HG02981 (cell line): Measurements from ENCODE around the gene ARHGAP27.

Source experiments
- ATAC-seq: cut with Tn5 transposase; IDR thresholded peaks from one replicate; pipeline ENCODE4 v1.9.1; 2021; ENCODE audit warnings: mild to moderate bottlenecking, moderate library complexity; ENCODE audit not compliant: unreplicated experiment

Gene ARHGAP27

DNA sequence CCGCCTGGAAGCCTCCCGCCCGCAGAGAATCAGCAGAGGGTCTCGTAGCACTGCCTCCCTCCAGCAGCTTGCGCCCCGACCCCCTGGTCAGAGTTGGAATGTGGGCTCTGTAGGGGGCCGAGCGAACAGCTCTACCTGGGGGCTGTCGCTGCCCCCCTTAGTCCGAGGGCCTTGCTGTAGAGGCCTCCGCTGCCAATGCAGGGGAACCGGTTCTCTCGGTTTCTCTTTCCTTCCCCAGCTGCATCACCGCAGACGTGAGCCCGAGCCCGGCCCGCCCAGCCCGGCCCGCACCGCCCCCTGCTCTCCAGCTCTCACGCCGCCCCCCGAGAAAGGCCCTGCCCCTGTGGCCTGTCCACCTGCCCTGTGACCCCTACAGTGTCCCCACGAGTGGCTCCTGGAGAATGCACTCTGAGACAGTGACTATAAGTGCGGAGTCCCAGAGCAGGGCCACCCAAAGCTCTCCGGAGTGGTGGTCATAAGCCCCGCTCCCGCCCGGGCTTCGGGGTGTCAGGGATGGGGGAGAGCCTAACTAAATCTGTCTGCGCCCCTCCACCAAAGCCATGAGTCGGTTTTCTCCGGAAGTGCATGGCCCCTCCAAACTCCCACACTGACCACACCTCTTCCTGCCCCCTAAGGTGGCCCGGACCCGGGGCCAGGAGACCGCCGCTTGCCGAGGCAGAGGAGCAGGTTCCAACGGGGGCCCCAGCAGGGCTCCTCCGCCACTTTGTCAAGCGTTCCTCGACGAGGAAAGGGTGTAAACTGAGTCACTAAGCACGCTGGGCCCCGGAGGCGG lies 1.7 kb downstream of the ARHGAP27 start:
- ATAC-seq: no peak

DNA sequence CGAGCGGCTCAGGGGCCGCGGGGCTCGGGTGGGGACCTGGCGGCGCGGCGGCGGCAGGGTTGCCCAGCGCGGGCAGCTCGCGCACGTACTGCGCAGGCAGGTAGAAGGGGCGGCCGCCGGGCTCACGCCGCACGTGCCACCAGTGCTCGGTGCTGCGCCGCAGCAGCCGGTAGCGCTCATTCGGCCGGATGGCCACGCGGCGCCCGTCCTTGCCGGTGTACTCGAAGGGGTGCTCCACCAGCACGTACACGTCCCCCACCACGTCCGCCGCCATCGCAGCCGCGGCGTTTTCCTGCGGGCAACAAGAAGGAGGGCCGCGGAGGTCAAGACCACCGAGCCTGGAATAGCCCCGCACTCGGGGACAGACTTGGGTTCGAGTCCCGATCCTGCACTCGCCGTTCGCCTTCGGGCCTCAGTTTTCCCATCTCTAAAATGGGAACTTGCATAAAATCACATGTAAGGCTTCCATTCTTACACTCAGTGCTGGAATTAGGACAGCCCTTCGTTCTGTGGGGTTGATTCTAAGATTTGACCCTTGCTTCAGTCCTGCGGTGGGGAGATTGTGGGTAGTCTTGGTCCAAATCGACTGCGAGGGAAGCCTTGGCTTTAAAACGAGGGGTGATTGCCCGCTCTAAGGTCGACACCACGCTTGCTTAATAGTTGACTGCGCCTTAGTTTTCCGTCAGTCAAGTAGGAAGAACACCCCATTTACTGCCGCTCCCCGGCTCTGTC lies 2.5 kb downstream of the ARHGAP27 start:
- ATAC-seq: no peak

DNA sequence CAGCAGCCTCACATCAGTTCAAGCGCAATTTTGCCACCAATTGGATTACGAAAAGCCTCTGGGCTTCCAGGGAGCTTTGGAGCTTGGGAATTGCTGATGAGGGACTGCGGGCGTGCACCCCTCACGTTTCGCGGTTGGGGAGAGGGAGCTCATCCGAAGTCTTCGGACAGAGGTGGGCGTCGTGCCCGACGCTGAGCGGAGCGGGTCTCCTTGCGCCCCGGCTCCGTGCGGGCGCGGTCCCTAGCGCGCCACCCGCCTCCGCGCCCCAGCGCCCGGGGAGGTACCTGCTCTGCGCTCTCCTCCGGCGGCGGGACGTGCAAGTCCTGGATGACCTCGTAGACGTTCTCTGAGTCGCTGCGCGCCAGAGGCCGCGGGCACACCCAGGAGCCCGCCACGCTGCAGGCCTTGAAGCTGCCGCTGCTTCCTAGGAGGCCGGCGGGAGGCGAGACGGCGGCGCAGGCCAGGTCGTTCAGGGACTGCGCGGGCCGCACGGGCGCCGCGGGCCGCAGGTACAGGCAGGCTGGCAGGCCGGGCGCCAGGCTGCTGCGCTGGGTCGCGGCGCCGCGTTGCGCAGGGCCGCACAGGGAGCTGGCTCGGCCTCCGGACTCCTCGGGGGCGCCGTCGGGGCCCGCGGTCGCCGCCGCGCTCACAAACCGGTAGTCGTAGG lies 3.2 kb downstream of the ARHGAP27 start:
- ATAC-seq: no peak

DNA sequence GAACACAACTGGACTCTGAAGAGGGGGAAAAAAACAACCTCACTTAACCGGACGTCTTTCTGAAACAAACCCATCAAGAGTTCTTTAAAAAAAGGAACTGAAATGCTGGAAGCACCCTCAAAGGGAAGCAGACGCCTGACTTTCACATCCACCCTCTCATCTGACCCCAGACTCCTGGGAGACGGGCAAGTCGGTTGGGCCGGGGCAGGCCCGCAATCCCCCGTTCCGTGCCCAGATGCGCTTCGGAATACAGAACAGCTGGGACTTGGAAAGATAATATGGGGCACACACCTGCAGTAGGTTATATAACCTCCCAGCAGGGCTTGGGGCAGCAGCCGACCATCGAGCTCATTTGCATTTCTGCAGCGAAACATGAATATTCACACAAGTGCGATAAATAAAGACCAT lies 3.7 kb downstream of the ARHGAP27 start:
- no peak for ATAC-seq

DNA sequence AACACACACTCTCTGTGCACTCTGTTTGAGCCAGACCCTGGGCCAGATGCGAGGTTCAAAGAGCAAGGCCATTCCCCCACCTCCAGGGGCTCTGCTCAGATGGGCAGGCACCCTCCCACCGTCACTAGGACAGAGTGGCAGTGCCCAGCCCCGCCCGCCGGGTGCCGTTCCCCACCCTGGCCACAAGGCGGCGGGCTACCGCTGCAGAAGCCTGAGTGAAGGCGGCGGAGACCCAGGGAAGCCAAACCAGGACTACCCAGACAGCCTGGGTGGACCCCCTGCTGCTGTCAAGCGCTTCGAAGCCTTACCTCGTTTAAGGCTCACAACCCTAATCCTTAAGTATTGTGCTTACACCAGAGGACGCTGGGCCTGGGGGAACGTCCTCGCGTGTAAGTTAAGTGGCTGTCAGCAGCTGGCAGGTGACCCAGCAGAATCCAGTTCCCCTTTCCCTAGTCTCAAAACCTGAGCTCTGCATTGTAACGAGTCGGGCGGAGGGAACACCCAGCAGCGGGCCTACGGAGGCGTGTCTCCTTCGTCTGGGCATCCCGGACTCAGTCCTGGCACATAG lies 4.5 kb downstream of the ARHGAP27 start:
- no peak for ATAC-seq

DNA sequence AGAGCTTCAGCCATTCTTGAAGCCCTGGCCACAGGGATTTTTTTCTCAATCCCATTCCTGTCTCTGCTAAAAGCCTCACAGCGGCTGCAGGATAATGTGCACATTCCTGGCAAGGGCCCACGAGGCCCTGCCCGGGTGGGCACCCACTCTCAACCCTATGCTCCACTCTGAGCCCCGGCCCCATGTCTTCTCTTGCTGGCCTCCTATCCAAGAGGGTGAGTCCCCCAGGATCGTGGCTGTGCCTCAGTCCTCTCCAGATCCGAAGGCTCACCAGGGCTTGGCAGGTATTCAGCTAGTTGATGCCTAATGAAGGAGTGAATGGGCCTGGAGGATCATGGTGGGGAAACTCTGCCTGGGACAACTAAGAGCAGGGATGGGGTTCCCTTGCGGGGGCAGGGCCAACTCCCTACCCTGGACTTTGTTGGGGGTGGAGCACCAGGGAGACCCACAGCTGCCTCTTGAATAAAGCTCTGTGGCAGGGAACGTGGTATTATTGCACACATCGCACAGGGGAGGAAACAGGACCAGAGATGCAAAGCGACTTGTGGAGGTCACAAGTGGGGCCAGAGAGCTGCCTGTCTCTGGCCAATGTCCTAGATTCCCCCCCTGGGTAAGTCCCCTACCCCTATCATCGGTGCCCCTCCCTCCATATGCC lies 5.4 kb downstream of the ARHGAP27 start:
- ATAC-seq: no peak

DNA sequence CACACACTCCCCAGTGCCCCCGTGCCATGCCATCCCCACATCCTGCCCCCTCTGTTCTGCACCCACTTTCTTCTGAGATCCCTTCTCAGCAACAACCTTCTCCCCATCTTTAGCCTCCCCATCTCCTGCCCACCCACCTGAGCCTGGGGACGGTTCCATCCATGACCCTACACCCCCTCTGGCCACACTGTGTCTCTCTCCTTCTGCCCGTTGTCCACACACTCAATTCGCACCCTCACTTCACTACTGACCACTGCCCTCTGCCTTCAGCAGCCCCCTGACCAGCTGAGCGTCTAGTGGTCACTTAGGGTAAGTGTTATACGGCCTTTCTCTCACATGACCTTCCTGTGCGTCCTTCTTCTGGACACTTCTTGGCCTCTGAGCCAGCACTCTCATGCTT lies 6.1 kb downstream of the ARHGAP27 start:
- ATAC-seq: no peak

GRCh38 chr17:45425984-45426413 lies 6.7 kb downstream of the ARHGAP27 start:
- ATAC-seq: no peak

DNA sequence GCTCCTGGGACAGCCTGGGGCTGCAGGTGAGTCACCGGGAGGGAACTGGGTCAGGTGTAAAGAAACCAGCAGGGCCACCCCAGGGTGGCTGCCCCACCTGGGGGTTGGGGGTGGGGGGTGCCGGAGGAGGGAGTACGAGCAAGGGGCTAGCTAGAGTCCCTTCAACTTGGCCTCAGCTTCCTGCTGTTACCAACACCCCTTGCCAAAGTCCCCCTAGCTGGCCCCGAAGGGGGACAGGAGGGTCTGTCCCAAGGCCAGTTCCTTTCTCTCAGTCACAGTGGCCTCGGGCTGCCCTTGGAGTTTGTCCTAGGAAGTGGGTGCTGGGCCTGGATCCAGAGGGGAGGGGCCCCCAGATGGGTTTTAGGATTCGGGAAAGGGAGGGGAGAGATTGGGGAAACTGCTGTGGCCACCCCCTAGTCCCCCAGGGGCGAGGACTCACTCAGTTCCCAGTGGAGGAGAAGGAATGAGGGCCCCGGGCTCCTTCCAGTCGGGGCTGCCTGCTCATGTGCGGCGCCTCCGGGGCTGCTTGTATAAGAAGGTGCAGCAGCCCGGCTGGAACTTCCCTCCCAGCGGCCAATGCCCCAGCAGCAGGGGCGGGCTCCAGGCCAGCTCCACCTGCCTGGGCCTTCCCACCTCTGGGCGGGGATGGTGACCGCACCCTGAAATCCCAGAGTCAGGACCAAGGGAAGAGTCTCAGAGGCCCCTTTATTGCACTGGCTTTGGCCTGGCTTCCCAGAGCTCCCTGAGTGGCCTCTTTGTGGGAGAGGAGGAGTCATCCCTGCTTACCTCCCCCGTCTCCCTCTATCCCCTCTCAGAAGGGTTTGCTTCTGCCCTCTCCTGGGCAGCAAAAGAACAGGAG lies 7.3 kb downstream of the ARHGAP27 start:
- no peak for ATAC-seq

GRCh38 chr17:45424769-45425124 lies 7.9 kb downstream of the ARHGAP27 start:
- no peak for ATAC-seq

DNA sequence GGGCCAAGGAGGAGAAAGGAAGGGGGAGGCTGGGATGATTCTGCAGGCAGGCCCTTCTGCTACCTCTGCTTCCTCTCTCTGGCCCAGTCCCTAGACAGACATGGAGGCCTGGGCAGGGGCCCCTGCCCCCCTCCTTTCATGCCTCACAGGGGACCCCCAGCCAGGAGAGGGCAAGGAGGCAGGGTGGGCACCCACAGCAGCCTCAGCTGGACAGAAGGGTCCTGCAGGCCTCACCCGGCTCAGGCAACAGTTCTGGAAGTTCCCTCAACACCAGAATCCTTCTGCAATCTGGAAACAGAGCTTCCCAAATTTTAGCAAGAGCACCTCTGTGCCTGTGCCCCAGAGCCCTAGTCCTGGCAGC lies 8.7 kb downstream of the ARHGAP27 start:
- no peak for ATAC-seq

DNA sequence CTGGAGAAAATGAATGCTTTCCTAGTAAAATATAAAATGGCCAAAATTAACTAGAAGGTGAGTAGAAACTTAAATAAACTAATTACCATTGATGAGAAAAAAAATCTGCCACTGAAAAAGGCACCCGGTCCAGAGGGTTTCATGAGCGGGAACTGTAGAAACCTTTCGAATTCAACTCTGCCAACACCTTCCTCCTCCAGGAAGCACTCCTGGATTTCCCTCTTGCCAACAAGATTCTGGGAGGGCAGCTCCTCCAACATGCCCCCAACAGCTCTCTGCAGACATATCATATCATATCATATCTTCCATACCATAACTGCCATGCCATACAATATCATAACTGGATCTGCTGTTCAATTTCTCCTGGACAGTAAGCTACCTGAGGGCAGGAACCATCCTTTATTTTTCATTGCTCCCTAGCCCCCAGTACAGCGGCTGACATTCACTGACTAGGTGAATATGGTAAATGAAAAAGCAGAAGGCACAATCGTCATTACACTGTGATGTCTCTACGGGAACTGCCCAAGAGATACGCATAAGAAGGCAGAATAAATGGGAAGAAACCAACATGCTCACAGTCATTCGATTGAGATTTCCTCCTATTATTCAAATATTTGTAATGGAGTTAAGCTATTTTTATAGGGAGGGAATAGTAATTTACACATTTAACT lies 9.2 kb downstream of the ARHGAP27 start:
- no peak for ATAC-seq

- no peak for ATAC-seq
Measured at GRCh38 chr17:45414990-45415881, 17.4 kb downstream of the ARHGAP27 start.

- peak; percentile 46 for ATAC-seq
Measured at GRCh38 chr17:45413498-45413923, 19.2 kb downstream of the ARHGAP27 start.

DNA sequence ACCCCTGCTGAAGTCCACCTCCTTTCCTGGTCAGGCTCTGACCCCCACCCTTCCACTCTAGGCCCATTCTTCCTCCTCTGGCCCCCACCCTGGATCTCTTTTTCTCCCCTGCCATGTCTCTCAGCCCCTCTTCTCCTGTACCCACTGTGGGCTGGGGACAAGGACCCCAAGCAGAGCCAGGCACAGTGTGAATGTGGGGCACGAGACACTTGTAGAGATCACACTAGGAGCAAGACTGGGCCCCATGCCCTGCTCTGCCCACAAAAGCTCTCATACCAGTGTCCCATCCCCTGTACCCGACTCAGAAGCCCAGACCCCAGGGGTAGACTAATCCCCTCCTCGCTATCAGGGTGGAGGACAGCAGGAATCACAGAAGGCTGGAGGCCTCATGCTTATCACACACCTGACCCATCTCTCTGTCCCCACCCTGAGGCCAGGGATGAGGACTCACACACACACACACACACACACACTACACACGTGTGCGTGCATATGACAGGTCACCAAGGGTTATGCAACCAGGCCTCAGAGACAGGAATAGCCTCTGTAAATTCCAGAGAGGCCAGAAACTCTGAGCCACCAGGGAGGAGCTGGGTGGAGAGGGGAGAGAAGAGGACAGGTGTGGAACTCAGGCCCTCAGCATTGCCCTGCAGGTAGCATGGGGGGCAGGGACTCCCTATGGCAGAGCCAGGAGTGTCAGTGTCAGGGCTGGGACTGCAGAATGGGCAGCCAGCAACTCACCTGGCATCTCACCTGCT lies 21.1 kb downstream of the ARHGAP27 start:
- ATAC-seq: no peak

DNA sequence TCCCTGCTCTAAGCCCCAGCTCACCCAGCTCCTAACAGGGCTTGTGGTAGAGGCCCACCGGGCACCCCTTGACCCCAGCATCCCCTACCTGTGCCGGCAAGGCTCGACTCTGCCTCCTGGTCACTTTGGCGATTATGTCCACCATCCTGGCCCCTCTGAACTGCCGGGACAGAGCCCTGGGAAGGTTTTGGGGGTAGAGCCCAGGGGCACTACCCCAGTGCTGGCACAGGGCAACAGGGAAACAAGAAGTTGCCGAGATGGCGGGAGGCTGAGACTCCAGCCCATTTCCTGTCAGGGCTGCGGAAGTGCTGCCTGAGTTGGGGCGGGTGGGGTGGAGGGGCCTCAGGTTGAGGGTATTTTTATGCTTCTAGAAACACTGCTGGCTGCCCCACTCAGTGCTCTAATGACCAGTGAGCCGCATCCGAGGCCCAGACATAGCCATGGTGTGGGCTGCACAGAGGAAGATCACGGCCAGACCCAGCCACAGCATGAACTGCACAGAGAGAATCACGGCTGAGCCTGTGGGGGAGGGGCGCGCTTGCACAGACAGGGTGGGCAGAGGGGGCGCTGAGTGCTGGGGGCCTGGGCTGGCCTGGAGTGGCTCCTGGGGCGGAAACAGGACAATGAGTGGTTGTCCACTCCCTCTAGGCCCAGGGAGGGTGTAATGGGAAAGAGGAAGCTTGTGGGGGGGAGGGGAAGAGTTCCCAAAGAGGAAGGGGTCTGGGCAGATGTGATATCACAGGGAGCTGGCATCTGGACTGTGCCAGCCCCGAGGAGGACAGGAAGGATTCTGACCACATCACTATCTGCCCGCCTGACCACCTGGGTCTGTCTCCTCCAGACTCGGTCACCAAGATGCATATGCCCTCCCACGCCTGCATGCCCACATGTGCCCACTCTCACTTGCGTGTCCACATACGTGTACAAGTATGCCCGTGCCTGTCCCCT lies 22.3 kb downstream of the ARHGAP27 start:
- ATAC-seq: no peak

DNA sequence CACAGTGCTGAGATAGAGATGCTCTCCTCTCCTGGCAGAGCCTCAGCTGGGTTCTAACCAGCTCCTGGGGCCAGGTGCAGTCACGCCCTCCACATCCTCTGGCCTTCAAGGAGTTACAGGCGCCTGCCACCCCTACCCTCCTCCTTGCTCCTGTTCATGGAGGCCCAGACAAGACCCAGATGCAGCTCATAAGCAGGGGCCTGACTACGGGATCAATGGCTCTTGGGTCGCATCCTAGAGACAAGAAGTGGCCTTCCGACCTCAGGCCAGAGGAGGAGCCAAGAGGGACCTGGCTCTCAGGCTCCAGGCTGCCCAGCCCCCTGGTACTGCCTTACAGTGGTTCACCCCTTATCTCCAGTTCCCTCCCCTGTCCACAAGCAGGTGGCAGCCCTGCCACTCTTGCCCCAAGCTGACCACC lies 23.0 kb downstream of the ARHGAP27 start:
- ATAC-seq: no peak
